Memory B cell (primary cell): ENCODE measurements around the gene WDR45.
A peak's percentile ranks its signal among the peaks of the same experiment; 100 is the strongest.

Experiments used
- ATAC-seq: fragments of 150-1000 bp; cut with Tn5 transposase; 2 replicates; pipeline ENCODE4 v1.10.0; 2021; ENCODE audit warnings: low read depth, mild to moderate bottlenecking, moderate library complexity
- DNase-seq, 2 donors: peaks; one replicate each; pipeline ENCODE4 v3.0.0; 2022; ENCODE audit warnings: low spot score in 2 of 2
- H3K27ac Mint-ChIP-seq: one replicate; pipeline ENCODE4 v1.8.0; 2022; ENCODE audit warnings: mild to moderate bottlenecking, moderate library complexity, mixed read lengths
- H3K27me3 Mint-ChIP-seq: one replicate; pipeline ENCODE4 v1.8.0; 2022; ENCODE audit warnings: mixed read lengths
- H3K36me3 Mint-ChIP-seq: one replicate; pipeline ENCODE4 v1.8.0; 2022; ENCODE audit warnings: mild to moderate bottlenecking, mixed read lengths
- H3K4me1 Mint-ChIP-seq: one replicate; pipeline ENCODE4 v1.8.0; 2022; ENCODE audit warnings: mixed read lengths
- H3K4me3 Mint-ChIP-seq: one replicate; pipeline ENCODE4 v1.8.0; 2022; ENCODE audit warnings: mild to moderate bottlenecking, moderate library complexity, mixed read lengths
- H3K9me3 Mint-ChIP-seq: one replicate; pipeline ENCODE4 v1.8.0; 2022; ENCODE audit warnings: mixed read lengths

Gene WDR45

GRCh38 chrX:49067285-49068120 is 12.2 kb downstream of the WDR45 start:
- Mint-ChIP-seq H3K27me3 (no peaks in the 10 kb centered on the region), H3K9me3 (no peaks in the 10 kb centered on the region), H3K36me3 (peaks cover 7% of the 10 kb centered on the region), H3K4me3 (no peak overlapping the region), H3K27ac (no peak overlapping the region), H3K4me1 (no peaks in the 10 kb centered on the region)
- ATAC-seq (no peak), DNase-seq (no peak)

- Mint-ChIP-seq H3K9me3 (no peaks in the 10 kb centered on the region), H3K4me3 (no peak overlapping the region), H3K27ac (no peak overlapping the region), H3K4me1 (no peaks in the 10 kb centered on the region), H3K36me3 (peaks cover 7% of the 10 kb centered on the region), H3K27me3 (no peaks in the 10 kb centered on the region)
- ATAC-seq (no peak), DNase-seq (no peak)
These were observed 13.0 kb downstream of the WDR45 start for GRCh38 chrX:49066690-49067089.

GRCh38 chrX:49066278-49066677 is 13.4 kb downstream of the WDR45 start:
- no peaks in the 10 kb centered on the region for H3K9me3 Mint-ChIP-seq
- H3K27me3 Mint-ChIP-seq = no peaks in the 10 kb centered on the region
- H3K4me1 Mint-ChIP-seq = no peaks in the 10 kb centered on the region
- H3K36me3 Mint-ChIP-seq = peaks cover 7% of the 10 kb centered on the region
- H3K27ac Mint-ChIP-seq = no peak overlapping the region
- DNase-seq (no peak), ATAC-seq (no peak)
- H3K4me3 Mint-ChIP-seq = no peak overlapping the region

GRCh38 chrX:49064735-49065134 is 15.0 kb downstream of the WDR45 start:
- no peaks in the 10 kb centered on the region for H3K4me1 Mint-ChIP-seq
- no peak overlapping the region for H3K4me3 Mint-ChIP-seq
- H3K9me3 Mint-ChIP-seq = no peaks in the 10 kb centered on the region
- H3K36me3 Mint-ChIP-seq = peaks cover 4% of the 10 kb centered on the region
- DNase-seq = no peak
- ATAC-seq = no peak
- H3K27ac Mint-ChIP-seq = no peak overlapping the region
- H3K27me3 Mint-ChIP-seq = no peaks in the 10 kb centered on the region

GRCh38 chrX:49064303-49064702 is 15.4 kb downstream of the WDR45 start:
- Mint-ChIP-seq H3K4me3 (no peak overlapping the region), H3K27me3 (no peaks in the 10 kb centered on the region), H3K36me3 (peaks cover 4% of the 10 kb centered on the region), H3K4me1 (no peaks in the 10 kb centered on the region), H3K27ac (no peak overlapping the region), H3K9me3 (no peaks in the 10 kb centered on the region)
- DNase-seq (no peak), ATAC-seq (no peak)

GRCh38 chrX:49063715-49064114 is 16.0 kb downstream of the WDR45 start:
- Mint-ChIP-seq H3K27ac (no peak overlapping the region), H3K4me3 (no peak overlapping the region)
- DNase-seq = no peak

GRCh38 chrX:49061916-49062315 is 17.8 kb downstream of the WDR45 start:
- Mint-ChIP-seq H3K27me3 (no peaks in the 10 kb centered on the region), H3K9me3 (no peaks in the 10 kb centered on the region), H3K4me3 (no peak overlapping the region)

More at GRCh38 chrX:49063715-49064114, 16.0 kb downstream of the WDR45 start:
- Mint-ChIP-seq H3K9me3 (no peaks in the 10 kb centered on the region), H3K27me3 (no peaks in the 10 kb centered on the region), H3K36me3 (peaks cover 4% of the 10 kb centered on the region), H3K4me1 (no peaks in the 10 kb centered on the region)
- ATAC-seq = no peak

GRCh38 chrX:49061490-49061889 is 18.2 kb downstream of the WDR45 start:
- DNase-seq = no peak
- Mint-ChIP-seq H3K9me3 (no peaks in the 10 kb centered on the region), H3K27me3 (no peaks in the 10 kb centered on the region), H3K4me3 (no peak overlapping the region), H3K27ac (no peak overlapping the region), H3K36me3 (no peaks in the 10 kb centered on the region), H3K4me1 (no peaks in the 10 kb centered on the region)
- no peak for ATAC-seq

More at GRCh38 chrX:49061916-49062315, 17.8 kb downstream of the WDR45 start:
- ATAC-seq = no peak
- Mint-ChIP-seq H3K27ac (no peak overlapping the region), H3K36me3 (no peaks in the 10 kb centered on the region), H3K4me1 (no peaks in the 10 kb centered on the region)
- DNase-seq = no peak

GRCh38 chrX:49060914-49061313 is 18.8 kb downstream of the WDR45 start:
- H3K27ac Mint-ChIP-seq = no peak overlapping the region
- no peaks in the 10 kb centered on the region for H3K4me1 Mint-ChIP-seq
- H3K4me3 Mint-ChIP-seq = no peak overlapping the region
- no peak for ATAC-seq
- DNase-seq = no peak
- no peaks in the 10 kb centered on the region for H3K36me3 Mint-ChIP-seq
- H3K27me3 Mint-ChIP-seq = no peaks in the 10 kb centered on the region
- H3K9me3 Mint-ChIP-seq = no peaks in the 10 kb centered on the region

GRCh38 chrX:49059681-49060085 is 20.0 kb downstream of the WDR45 start:
- no peak overlapping the region for H3K4me3 Mint-ChIP-seq

GRCh38 chrX:49059201-49059600 is 20.5 kb downstream of the WDR45 start:
- Mint-ChIP-seq H3K4me1 (peaks cover 10% of the 10 kb centered on the region), H3K9me3 (no peaks in the 10 kb centered on the region), H3K36me3 (no peaks in the 10 kb centered on the region), H3K4me3 (no peak overlapping the region), H3K27me3 (no peaks in the 10 kb centered on the region), H3K27ac (peak overlapping the region; percentile 38)
- DNase-seq (no peak), ATAC-seq (no peak)

More at GRCh38 chrX:49059681-49060085, 20.0 kb downstream of the WDR45 start:
- ATAC-seq (no peak), DNase-seq (no peak)
- Mint-ChIP-seq H3K4me1 (peaks cover 6% of the 10 kb centered on the region), H3K27ac (peak overlapping the region; percentile 38), H3K36me3 (no peaks in the 10 kb centered on the region), H3K9me3 (no peaks in the 10 kb centered on the region), H3K27me3 (no peaks in the 10 kb centered on the region)

- Mint-ChIP-seq H3K36me3 (no peaks in the 10 kb centered on the region), H3K9me3 (no peaks in the 10 kb centered on the region), H3K4me3 (no peak within 1 kb of the TSS), H3K27me3 (no peaks in the 10 kb centered on the region), H3K27ac (peak within 1 kb of the TSS; percentile 38), H3K4me1 (peaks cover 14% of the 10 kb centered on the region)
- DNase-seq = no peak
- no peak for ATAC-seq
These were observed 20.9 kb downstream of the WDR45 start, which contains the start of gene CCDC120 for GRCh38 chrX:49058794-49059193. CCDC120 (plus strand) TSS chrX:49058999; CDS start chrX:49062042, 3,043 bp downstream.

- no peaks in the 10 kb centered on the region for H3K27me3 Mint-ChIP-seq
- H3K27ac Mint-ChIP-seq = peak overlapping the region; percentile 91
These were observed 25.5 kb downstream of the WDR45 start for GRCh38 chrX:49054073-49054762.

GRCh38 chrX:49053223-49054072 is 26.2 kb downstream of the WDR45 start:
- peak overlapping the region; percentile 88 for H3K4me3 Mint-ChIP-seq
- no peaks in the 10 kb centered on the region for H3K9me3 Mint-ChIP-seq
- H3K36me3 Mint-ChIP-seq = no peaks in the 10 kb centered on the region
- H3K27ac Mint-ChIP-seq = peak overlapping the region; percentile 91
- ATAC-seq = peak; percentile 82
- peaks cover 23% of the 10 kb centered on the region for H3K4me1 Mint-ChIP-seq
- DNase-seq = no peak
- H3K27me3 Mint-ChIP-seq = no peaks in the 10 kb centered on the region

More at GRCh38 chrX:49054073-49054762, 25.5 kb downstream of the WDR45 start:
- no peaks in the 10 kb centered on the region for H3K9me3 Mint-ChIP-seq
- no peak for DNase-seq
- H3K4me3 Mint-ChIP-seq = peak overlapping the region; percentile 88
- ATAC-seq = no peak
- peaks cover 23% of the 10 kb centered on the region for H3K4me1 Mint-ChIP-seq
- no peaks in the 10 kb centered on the region for H3K36me3 Mint-ChIP-seq
